ENCODE data around the gene KRT12. TPM values are rescaled to one million over a fixed set of nuclear protein-coding genes. Genes with fewer than 3 reads are reported as not detected.
A peak's percentile ranks its signal among the peaks of the same experiment; 100 is the strongest.

The KRT12 gene
- total and polyA plus RNA-seq, 9 of the 15 experiments (the other 6 are each of a cell fraction or from before 2014, with no cell fraction given), result 0.18 to 7.0 (median 2.2) TPM

- Histone ChIP-seq H3K36me3 (ENCODE audit: control insufficient read depth, insufficient read depth, low read length) (peaks cover 36% of the 10 kb centered on the region), H3K27ac (ENCODE audit: extremely low read depth, low read depth, low read length) (no peak overlapping the region), H3K9me1 (ENCODE audit: control insufficient read depth, insufficient read depth, low read length) (no peaks in the 10 kb centered on the region), H3K4me3 (no peak overlapping the region), H4K20me1 (replicated peaks; ENCODE audit: control insufficient read depth, insufficient read depth, low read length) (no peaks in the 10 kb centered on the region), H3K4me1 (replicated peaks in 1 of 2; ENCODE audit: control insufficient read depth in 2 of 2, insufficient read depth in 2 of 2, low read length in 2 of 2) (peaks cover 2 to 18% of the 10 kb centered on the region in 2 experiments; a peak in 3 of 5 replicates), H2AFZ (ENCODE audit: low read depth, low read length) (no peak overlapping the region), H3K79me2 (ENCODE audit: control insufficient read depth, insufficient read depth, low read length) (peaks cover 31% of the 10 kb centered on the region), H3K9me3 (replicated peaks; ENCODE audit: control insufficient read depth, insufficient read depth, low read depth, low read length) (no peaks in the 10 kb centered on the region), H3K27me3 (ENCODE audit: control insufficient read depth in 2 of 2, insufficient read depth in 2 of 2, low read length in 2 of 2) (no peaks in the 10 kb centered on the region), H3K9ac (ENCODE audit: insufficient read depth in 1 of 2, low read depth in 2 of 2, low read length in 2 of 2) (no peak overlapping the region), H3K4me2 (ENCODE audit: insufficient read depth, low read length) (no peak overlapping the region)
- CTCF ChIA-PET (ENCODE audit: low intra/inter-chr PET ratio), result interaction anchor here (0.7 kb wide), 1 partner anchor 12 kb away, joined by 3 read pairs; no protein-coding TSS in a partner anchor
- DNase-seq (ENCODE audit: extremely low read depth in 1 of 4, low spot score in 3 of 4) (no peak), FAIRE-seq (no peak), ATAC-seq (no peak)
- intact Hi-C loops (cut with micrococcal nuclease), result no loop called here
- no TSS peak for BruUV-seq (replicated peaks)
- POLR2A ChIA-PET, result interaction anchor here (1.3 to 2.6 kb wide), 3 partner anchors 9 to 23 kb away, joined by 3 to 11 read pairs (median 9); no protein-coding TSS in a partner anchor
- in situ Hi-C loops (cut with MboI), result no loop called here
- no peak for TF ChIP-seq THAP12 (CRISPR knock-in tag; IDR thresholded peaks at IDR 0.05)
- no peak for TF ChIP-seq EP300 (IDR thresholded peaks at IDR 0.05; ENCODE audit: low read length)
- no peak for TF ChIP-seq CLOCK (CRISPR knock-in tag; IDR thresholded peaks at IDR 0.05; ENCODE audit: borderline replicate concordance)
- TF ChIP-seq ZNF384 (IDR thresholded peaks at IDR 0.05; ENCODE audit: low read depth, low read length), result no peak
- TF ChIP-seq AFF4 (CRISPR knock-in tag; IDR thresholded peaks at IDR 0.05), result no peak
- peak; percentile 94 for TF ChIP-seq ZNF316 (IDR thresholded peaks at IDR 0.05)
- TF ChIP-seq SETDB1 (IDR thresholded peaks at IDR 0.05; ENCODE audit: low read length), result no peak
- no peak for TF ChIP-seq ZNF263 (CRISPR knock-in tag; IDR thresholded peaks at IDR 0.05; ENCODE audit: borderline replicate concordance)
- TF ChIP-seq STAT5B (CRISPR knock-in tag; IDR thresholded peaks at IDR 0.05), result no peak
- TF ChIP-seq MAFG (tag; conservative IDR thresholded peaks at IDR 0.05), result peak; percentile 67
- TF ChIP-seq MLX (CRISPR knock-in tag; conservative IDR thresholded peaks at IDR 0.05), result no peak
- no peak for TF ChIP-seq CAMTA2 (CRISPR knock-in tag; conservative IDR thresholded peaks at IDR 0.05)
- TF ChIP-seq C11orf30 (IDR thresholded peaks at IDR 0.05; ENCODE audit: low read depth), result peak; percentile 86
- TF ChIP-seq PTBP1 (IDR thresholded peaks at IDR 0.05; ENCODE audit: low read depth, low read length), result no peak
- TF ChIP-seq ZNF668 (CRISPR knock-in tag; IDR thresholded peaks at IDR 0.05), result no peak
These were observed 33.1 kb downstream of the KRT12 start for GRCh38 chr17:40833882-40834281.
